IMR-90 (cell line): Measurements from ENCODE around the gene IFI35.
"Not testable (repeated sequence)": the region's sequence is repeated elsewhere in the genome, so short reads cannot be mapped to it uniquely, and the experiment has no call there.

Experiments used
- MAZ ChIP-seq: IDR thresholded peaks from 2 replicates; pipeline ENCODE4 v1.6.1; 2012; ENCODE audit warnings: low read depth, mild to moderate bottlenecking, low read length, improper control_type of control experiment, moderate library complexity, borderline replicate concordance
- NFE2L2 ChIP-seq: fragments of 150-350 bp; IDR thresholded peaks from 2 replicates; pipeline ENCODE4 v1.6.1; 2016; ENCODE audit warnings: low read depth, mild to moderate bottlenecking, low read length
- RAD21 ChIP-seq: IDR thresholded peaks from 2 replicates; pipeline ENCODE4 v1.6.1; 2012; ENCODE audit warnings: low read length, improper control_type of control experiment
- SMC3 ChIP-seq: fragments of 150-350 bp; IDR thresholded peaks from 2 replicates; pipeline ENCODE4 v1.6.1; 2016; ENCODE audit warnings: low read depth, mild to moderate bottlenecking, antibody characterized with exemption, low read length, moderate library complexity
- TF ChIP-seq, protein P1 (sequence below): conservative IDR thresholded peaks from 2 replicates; pipeline ENCODE4 v1.5.1; 2012; ENCODE audit warnings: mild to moderate bottlenecking, low read depth, low read length, improper control_type of control experiment

DNA sequence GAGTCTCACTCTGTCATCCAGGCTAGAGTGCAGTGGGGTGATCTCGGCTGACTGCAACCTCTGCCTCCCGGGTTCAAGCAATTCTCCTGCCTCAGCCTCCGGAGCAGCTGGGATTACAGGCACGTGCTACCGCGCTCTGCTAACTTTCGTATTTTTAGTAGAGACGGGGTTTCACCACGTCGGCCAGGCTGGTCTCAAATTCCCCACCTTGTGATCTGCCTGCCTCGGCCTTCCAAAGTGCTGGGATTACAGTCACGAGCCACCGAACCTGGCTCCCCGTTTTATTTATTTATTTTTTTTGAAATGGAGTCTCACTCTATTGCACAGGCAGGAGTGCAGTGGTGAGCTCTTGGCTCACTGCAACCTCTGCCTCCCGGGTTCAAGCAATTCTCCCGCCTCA, 30.9 kb upstream of the IFI35 start:
- TF ChIP-seq, protein P1, sequence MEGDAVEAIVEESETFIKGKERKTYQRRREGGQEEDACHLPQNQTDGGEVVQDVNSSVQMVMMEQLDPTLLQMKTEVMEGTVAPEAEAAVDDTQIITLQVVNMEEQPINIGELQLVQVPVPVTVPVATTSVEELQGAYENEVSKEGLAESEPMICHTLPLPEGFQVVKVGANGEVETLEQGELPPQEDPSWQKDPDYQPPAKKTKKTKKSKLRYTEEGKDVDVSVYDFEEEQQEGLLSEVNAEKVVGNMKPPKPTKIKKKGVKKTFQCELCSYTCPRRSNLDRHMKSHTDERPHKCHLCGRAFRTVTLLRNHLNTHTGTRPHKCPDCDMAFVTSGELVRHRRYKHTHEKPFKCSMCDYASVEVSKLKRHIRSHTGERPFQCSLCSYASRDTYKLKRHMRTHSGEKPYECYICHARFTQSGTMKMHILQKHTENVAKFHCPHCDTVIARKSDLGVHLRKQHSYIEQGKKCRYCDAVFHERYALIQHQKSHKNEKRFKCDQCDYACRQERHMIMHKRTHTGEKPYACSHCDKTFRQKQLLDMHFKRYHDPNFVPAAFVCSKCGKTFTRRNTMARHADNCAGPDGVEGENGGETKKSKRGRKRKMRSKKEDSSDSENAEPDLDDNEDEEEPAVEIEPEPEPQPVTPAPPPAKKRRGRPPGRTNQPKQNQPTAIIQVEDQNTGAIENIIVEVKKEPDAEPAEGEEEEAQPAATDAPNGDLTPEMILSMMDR: not testable (repeated sequence)
- not testable (repeated sequence) for TF ChIP-seq NFE2L2, MAZ, RAD21, SMC3
